Right atrium auricular region (tissue), 2 donors: ENCODE data around the gene FRMD3. TPM values are rescaled to one million over a fixed set of nuclear protein-coding genes. Genes with fewer than 3 reads are reported as not detected.

Source experiments
- DNase-seq: peaks from one replicate; pipeline ENCODE4 v3.0.0-alpha.2; 2019; ENCODE audit warnings: low spot score
- H3K27ac ChIP-seq, 2 donors: fragments of 200-600 bp; sonication (generic); 1 replicate in 1 of 2; 2 replicates in 1 of 2; pipeline ENCODE4 v1.5.1; 2016 to 2019
- H3K27me3 ChIP-seq, 2 donors: fragments of 200-600 bp; sonication (generic); one replicate each; pipeline versions ENCODE4 v1.5.1 to v1.6.0; 2017 to 2019
- H3K36me3 ChIP-seq: fragments of 200-600 bp; sonication (generic); one replicate; pipeline ENCODE4 v1.5.1; 2016
- H3K4me1 ChIP-seq, 2 donors: fragments of 200-600 bp; sonication (generic); one replicate each; pipeline versions ENCODE4 v1.5.1 to v1.6.0; 2017 to 2019
- H3K4me3 ChIP-seq, 2 donors: fragments of 200-600 bp; sonication (generic); 1 replicate in 1 of 2; 2 replicates in 1 of 2; pipeline ENCODE4 v1.5.1; 2017 to 2019; ENCODE audit warnings: mild to moderate bottlenecking in 1 of 2, moderate library complexity in 1 of 2
- H3K9me3 ChIP-seq, 2 donors: fragments of 200-600 bp; sonication (generic); one replicate each; pipeline ENCODE4 v1.5.1; 2019
- total RNA-seq, 2 donors: library from RNA; depleted of rRNA; stranded (reverse); fragments of >200 nt; gene quantifications; one replicate each; pipeline ENCODE4 v1.1.0, GENCODE V29; 2016
- TF ChIP-seq, protein P1 (sequence below), 2 donors: fragments of 200-600 bp; sonication (generic); IDR thresholded peaks; one replicate each; pipeline ENCODE4 v1.5.1; 2019; ENCODE audit warnings: antibody characterized with exemption in 2 of 2

Gene FRMD3
- total RNA-seq, 2 donors from 2014 or later, result 31.4 to 77.5 TPM

DNA sequence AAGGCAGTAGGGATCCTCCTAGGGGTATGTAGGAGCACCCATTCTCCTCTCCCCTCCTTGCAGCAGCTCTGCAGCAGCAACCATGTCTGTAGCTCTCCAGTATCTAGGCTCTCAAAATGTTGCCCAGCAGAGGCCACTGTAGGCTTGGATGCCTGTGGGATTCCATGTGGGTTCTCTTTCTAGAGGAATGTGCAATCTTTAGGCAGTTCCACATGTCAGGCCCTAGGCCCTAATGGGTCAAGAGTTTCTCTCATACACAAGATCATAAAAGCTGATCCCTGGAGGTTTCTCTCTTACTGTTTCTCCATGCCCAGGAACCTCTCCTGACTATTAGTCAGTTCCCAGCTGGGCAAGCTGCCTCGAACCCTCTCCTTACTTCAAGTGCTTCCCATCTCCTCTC is 215.8 kb downstream of the FRMD3 start:
- TF ChIP-seq, protein P1, sequence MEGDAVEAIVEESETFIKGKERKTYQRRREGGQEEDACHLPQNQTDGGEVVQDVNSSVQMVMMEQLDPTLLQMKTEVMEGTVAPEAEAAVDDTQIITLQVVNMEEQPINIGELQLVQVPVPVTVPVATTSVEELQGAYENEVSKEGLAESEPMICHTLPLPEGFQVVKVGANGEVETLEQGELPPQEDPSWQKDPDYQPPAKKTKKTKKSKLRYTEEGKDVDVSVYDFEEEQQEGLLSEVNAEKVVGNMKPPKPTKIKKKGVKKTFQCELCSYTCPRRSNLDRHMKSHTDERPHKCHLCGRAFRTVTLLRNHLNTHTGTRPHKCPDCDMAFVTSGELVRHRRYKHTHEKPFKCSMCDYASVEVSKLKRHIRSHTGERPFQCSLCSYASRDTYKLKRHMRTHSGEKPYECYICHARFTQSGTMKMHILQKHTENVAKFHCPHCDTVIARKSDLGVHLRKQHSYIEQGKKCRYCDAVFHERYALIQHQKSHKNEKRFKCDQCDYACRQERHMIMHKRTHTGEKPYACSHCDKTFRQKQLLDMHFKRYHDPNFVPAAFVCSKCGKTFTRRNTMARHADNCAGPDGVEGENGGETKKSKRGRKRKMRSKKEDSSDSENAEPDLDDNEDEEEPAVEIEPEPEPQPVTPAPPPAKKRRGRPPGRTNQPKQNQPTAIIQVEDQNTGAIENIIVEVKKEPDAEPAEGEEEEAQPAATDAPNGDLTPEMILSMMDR (IDR thresholded peaks at IDR 0.05), result no peak
- H3K9me3 ChIP-seq, result no peaks in the 10 kb centered on the region
- H3K27ac ChIP-seq, result no peak overlapping the region
- no peaks in the 10 kb centered on the region for H3K36me3 ChIP-seq
- no peaks in the 10 kb centered on the region for H3K27me3 ChIP-seq
- DNase-seq, result no peak
- no peak overlapping the region for H3K4me3 ChIP-seq
- H3K4me1 ChIP-seq, result peaks cover 0 to 2% of the 10 kb centered on the region in 2 donors

DNA sequence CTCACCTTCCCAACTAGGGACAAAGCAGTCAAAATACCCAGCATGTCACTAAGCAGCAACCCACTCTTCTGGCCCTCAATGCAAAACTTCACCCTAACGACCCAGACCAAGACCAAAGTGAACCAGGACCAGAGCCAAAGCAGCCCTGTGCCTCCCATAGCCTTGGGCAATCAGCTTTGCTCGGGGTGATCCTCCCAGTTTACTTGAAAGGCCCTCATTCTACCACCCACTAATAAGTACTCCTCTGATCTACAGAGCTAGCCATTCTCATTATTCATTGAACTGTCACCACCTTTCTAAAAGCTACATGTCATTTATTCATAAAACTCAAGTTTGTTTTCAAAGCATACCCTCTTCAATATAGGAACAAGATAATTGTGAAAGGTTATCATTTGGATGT is 221.0 kb downstream of the FRMD3 start:
- H3K4me1 ChIP-seq, result no peaks in the 10 kb centered on the region
- H3K36me3 ChIP-seq, result no peaks in the 10 kb centered on the region
- no peak overlapping the region for H3K27ac ChIP-seq
- TF ChIP-seq, protein P1 (IDR thresholded peaks at IDR 0.05), result no peak
- H3K9me3 ChIP-seq, result no peaks in the 10 kb centered on the region
- no peak for DNase-seq
- no peak overlapping the region for H3K4me3 ChIP-seq
- no peaks in the 10 kb centered on the region for H3K27me3 ChIP-seq

DNA sequence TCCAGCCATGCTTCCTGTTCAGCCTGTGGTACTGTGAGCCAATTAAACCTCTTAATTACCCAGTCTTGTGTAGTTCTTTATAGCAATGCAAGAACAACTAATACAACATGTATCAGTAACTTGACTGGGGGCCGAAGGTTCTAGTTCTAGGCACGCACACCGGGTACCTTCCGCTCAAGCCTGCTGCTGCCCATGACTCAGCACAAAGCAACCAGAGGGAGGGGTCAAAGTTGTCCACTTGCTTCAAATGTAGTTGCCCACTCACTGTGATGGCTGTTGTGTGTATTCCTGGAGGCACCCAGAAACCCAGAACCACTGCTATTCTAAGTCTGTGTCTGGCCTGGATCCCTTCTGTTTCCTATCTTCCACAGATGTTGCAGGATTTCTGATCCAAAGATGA is 222.6 kb downstream of the FRMD3 start:
- no peak overlapping the region for H3K27ac ChIP-seq
- no peak for DNase-seq
- H3K27me3 ChIP-seq, result no peaks in the 10 kb centered on the region
- TF ChIP-seq, protein P1 (IDR thresholded peaks at IDR 0.05), result no peak
- H3K4me3 ChIP-seq, result no peak overlapping the region
- H3K4me1 ChIP-seq, result no peaks in the 10 kb centered on the region
- no peaks in the 10 kb centered on the region for H3K36me3 ChIP-seq
- no peaks in the 10 kb centered on the region for H3K9me3 ChIP-seq

DNA sequence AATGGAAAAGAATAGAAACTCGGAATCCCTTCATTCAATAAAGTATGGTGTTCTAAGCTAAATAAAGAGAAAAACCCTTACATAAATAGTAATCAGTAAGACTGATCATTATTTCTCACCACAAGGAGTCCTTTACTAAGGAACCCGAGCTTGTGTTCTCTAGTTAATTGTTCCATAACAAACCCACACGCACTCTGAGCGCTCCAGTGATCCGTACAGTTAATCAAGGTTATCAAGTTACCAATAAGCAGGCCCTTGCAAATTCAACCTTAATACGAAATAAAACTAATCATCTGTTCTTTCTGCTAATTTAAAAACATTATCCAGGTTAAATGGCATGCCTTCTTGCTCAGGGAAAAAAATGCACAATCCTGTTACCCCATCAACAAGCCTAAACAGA is 224.4 kb downstream of the FRMD3 start:
- Histone ChIP-seq H3K4me1 (no peaks in the 10 kb centered on the region), H3K9me3 (no peaks in the 10 kb centered on the region), H3K36me3 (no peaks in the 10 kb centered on the region), H3K27me3 (no peaks in the 10 kb centered on the region), H3K27ac (no peak overlapping the region), H3K4me3 (no peak overlapping the region)
- DNase-seq, result no peak
- TF ChIP-seq, protein P1 (IDR thresholded peaks at IDR 0.05), result no peak

DNA sequence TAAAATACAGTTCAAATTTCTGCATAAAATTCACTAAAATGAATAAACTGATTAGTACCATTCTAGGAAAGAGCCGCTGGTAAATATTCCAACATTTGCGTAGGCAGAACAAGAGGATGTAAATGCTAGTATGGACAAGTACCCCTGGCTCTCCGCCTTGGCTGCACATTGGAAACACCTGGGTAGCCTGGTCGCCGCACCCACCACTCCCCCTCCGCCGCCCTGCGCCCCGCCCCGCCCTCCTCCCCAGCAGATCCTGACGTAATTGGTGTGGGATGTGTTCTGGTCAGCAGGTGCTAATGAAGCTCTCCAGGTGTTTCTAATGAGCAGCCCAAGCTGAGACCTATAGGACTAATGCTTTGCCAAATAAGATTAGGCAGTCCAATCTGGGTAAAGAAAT is 225.7 kb downstream of the FRMD3 start:
- Histone ChIP-seq H3K27me3 (no peaks in the 10 kb centered on the region), H3K27ac (no peak overlapping the region)

More for the DNA sequence above, 225.7 kb downstream of the FRMD3 start:
- Histone ChIP-seq H3K4me3 (no peak overlapping the region), H3K4me1 (peaks cover 0 to 4% of the 10 kb centered on the region in 2 donors), H3K36me3 (no peaks in the 10 kb centered on the region), H3K9me3 (no peaks in the 10 kb centered on the region)
- TF ChIP-seq, protein P1 (IDR thresholded peaks at IDR 0.05), result no peak
- no peak for DNase-seq
